HG02885 (cell line): ENCODE data around the gene FDX1.

Experiments
- ATAC-seq: cut with Tn5 transposase; IDR thresholded peaks from one replicate; pipeline ENCODE4 v1.9.1; 2021; ENCODE audit warnings: mild to moderate bottlenecking; ENCODE audit not compliant: unreplicated experiment, poor library complexity

FDX1 gene

DNA sequence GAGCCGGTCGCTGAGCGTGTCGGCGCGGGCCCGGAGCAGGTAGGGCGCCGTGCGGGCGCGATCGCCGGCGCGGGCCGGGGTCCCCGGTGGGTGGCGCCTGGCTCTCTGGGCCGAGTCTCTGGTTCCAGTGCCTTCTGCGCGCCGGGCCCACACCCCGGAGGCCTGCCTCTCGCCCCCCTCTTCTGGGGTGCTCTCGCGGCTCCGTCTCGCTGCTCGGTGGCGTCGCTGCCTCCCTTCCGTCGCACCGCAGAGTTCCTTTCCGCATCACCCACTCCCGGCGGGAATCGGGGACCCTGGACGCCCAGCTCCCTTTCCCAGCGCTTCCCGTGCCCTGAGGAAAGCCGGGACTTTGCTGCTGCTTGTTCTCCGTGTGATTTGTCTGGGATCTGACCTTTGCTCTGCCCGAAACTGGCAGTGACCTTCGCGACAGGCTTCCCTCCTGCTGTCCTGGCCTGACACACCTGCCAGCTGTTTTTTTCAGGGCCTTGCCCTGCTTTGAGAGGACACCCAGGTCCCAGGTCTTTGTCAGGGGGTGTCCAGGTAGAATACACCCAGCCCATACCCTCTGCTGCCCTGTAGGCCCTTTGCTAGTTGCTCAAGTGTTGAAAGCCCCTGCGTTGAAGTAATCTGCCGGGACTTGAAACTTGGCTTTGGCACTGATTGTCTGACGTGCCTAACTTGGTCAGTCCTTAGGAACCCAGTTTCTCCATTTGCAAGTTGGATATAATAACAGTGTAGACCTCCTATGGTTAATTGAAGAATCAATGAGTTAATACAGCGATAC lies 711 bp downstream of the FDX1 start:
- peak; percentile 45 for ATAC-seq

DNA sequence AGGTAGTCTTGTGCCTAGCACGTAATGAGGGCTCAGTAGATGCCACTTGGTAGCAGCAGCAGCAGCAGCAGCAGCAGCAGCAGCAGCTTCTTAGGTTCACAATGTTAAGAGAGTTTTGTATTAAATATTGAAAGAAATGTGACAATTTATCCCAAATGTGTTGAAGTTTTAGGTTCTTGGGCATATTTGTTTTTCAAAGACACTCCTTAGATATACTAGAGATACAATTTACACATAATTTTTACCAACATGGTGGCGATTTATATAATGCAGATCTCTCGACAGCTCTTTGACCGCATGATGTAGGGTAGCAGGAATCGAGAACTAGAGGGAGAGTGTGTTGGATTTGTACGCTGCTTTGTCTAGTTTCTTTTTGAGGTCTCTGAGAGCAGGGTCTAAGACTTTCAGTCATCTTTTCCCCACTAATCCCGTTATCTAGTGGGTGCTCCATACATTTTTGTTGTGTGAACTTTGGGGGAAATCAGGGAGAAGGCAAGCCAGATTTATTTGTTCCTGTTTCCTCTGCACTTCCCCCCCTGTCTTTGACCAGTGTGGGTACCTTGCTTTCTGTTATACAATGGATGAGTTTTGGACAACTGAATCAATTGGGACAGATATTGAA lies 1.4 kb downstream of the FDX1 start:
- peak; percentile 17 for ATAC-seq

DNA sequence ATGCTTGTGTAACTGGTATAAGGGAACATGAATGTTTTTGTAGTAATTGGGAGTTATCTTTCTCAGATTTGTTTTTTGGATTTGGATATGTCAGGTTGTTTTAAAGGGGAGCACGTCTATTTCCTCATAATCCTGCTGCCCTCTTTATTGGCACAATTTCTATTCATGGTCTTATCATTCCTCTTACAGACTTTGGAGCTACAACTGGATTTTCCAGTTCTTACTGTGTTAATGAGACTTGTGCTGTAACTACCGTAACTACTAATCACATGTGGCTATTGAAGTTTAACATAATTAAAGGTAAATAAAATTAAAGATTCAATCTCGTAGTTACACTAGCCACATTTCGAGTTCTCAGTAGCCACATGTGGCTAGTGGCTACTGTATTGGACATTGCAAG lies 1.9 kb downstream of the FDX1 start:
- ATAC-seq: no peak

DNA sequence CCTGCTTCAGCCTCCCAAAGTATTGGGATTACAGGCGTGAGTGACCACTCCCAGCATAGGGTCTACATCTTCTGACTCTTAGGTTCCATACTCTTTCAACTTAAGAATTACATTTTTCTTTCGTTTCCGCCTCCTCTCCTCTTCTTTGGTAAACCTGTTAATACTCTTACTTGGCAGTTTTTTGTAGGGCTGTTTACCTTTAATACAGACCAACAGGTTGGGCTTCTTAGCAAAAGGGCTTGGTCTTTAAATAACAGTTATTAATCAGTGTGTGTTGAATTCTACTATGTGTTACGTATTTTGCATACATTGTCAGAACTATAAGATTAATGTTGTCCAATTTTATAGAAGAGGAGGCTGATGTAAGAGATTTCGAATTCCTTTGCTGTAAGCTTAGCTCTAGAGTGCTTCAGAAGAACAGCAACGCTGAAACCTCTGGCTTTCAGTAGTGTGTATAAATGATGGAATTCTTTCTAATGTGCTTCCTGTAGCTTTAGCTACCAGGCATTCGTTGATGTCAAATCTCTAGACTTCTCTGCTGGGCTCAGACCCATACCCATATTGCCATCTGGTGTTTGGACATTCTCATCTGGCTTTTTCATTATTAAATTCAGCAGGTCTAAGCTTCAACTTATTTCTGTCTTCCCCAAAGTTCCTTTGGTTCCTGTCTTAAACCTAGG lies 3.1 kb downstream of the FDX1 start:
- ATAC-seq: no peak

DNA sequence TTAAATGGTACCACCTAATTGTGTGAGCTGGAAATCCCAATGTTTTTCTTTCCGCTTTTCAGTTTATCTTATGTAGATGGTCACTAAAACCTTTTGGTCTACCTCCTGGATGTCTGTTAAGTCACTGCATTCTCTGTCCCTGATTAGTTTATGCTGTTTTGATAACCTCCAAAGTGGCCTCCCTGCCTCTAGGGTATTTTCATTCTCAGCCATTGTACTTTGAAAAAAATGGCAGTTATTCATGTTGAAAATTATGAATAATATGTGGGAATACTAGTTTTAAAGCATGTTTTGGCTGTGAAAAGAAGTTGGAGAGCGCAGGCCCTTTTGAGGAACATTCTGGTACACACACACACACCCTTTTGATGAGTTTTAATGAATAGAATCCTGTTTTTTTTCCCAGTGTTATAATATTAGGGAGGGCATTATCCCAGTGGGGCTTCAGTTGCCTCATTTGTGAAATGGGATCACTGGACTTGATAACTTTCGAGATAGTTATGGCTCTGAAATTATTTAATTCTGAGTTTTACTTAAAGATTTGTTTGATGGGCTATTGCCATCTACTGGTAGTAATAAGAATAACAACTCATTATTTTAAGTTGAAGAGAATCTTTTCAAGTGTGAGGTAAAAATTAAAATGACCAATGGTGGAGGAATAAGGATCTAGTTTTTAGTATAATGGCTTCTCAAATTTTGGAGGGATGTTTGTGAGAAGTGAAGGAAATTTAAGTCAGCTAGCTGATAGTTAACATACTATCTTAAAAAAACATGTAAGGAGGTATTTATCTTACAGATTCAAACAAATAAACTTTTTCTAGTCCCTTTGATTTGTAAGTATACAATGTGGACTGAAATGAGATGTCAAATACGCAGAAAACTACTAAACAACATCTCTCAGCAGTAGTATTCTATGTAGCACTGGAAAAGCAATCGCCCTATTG lies 3.9 kb downstream of the FDX1 start:
- no peak for ATAC-seq

DNA sequence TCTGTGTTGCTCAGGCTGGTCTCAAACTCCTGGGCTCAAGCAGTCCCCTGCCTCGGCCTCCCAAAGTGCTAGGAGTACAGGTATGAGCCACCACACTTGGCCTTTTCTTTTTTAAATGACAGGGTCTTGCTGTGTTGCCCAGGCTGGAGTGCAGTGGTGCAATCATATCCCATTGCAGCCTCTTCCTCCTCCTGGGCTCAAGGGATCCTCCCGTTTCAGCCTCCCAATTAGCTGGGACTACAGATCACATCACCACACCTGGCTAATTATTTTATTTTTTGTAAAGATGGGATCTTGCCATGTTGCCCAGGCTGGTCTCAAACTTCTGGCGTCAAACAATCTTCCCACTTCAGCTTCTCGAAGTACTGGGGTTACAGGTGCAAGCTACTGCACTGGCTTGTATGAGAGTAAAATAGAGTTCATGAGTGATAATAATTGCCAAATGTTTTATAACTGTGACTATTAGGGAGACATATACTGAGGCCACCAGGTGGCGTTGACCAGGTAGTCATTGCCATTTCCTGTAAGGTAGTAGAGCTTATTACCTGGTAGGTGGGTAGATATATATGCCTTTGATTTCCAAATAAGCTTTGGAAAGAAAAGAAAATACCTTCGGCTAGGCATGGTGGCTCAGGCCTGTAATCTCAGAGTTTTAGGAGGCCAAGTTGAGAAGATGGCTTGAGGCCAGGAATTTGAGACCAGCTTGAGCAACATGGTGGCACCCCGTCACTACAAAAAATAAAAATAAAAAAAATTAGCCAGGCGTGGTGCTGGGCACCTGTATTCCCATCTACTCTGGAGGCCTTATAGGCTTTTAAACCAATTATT lies 5.4 kb downstream of the FDX1 start:
- no peak for ATAC-seq

DNA sequence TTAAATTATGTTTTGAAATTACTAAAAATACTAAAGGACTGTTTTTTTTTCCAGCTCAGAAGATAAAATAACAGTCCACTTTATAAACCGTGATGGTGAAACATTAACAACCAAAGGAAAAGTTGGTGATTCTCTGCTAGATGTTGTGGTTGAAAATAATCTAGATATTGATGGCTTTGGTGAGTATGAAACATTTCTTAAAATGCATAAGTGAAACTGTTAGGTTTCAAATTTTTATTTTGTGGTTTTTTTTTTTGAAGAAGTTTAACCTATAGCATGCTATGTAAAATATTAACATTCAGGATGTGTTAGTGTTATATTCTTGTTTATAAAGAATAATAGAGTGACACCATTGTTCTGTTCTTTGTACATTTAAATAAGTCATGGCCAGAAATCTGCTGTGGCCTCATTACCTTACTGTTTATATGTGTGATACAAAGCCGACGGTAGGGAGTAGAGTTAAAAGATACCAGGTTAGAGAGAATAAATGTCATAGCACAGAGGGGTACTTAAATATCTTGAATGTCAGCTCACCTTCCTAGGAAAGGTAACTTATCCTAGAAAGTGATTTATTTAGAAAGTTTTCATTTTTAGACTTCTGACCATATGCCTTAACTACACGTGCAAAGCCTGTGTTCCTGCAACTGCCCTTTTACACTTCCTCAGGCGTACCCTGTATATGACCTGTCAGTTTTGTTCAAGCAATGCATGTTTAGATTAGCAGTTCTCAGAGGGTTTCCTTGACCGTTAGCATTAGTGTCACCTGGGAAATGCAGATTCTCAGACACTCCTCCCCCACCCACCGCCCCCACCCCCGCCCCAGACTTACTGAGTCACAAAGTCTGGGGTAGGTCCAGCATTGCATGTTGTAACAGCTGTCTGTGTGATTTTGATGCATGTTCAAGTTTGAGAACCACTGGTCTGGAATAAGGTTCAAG lies 6.3 kb downstream of the FDX1 start:
- no peak for ATAC-seq

DNA sequence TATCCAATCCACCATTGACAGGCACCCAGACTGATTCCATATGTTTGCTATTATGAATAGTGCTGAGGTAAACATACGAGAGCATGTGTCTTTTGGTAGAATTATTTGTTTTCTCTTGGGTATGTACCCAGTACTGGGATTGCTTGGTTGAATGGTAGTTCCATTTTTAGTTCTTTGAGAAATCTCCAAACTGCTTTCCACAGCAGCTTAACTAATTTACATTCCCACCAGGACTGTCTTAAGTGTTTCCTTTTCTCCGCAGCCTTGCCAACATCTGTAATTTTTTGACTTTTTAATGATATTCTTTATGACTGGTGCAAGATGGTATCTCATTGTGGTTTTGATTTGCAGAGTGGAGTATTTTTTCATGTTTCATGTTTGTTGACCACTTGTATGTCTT lies 8.3 kb downstream of the FDX1 start:
- no peak for ATAC-seq

DNA sequence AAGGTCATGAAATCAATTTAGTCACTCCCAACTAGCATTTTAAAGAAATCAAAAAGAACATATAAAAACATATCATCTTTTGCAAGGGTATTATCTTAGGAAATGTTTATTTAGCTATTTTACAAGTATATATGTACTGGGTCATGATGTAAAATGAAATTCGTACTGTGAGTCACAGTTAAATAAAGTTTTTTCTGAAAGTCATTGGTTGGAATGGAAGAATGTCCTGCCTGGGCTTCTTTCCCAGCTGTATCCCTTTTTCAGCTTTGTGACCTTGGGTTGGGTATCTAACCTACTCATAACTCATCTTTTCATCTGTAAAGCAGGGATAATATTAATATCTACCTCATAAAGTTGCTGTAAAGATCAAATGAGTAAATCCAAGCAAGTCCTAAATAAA lies 15.7 kb downstream of the FDX1 start:
- no peak for ATAC-seq

DNA sequence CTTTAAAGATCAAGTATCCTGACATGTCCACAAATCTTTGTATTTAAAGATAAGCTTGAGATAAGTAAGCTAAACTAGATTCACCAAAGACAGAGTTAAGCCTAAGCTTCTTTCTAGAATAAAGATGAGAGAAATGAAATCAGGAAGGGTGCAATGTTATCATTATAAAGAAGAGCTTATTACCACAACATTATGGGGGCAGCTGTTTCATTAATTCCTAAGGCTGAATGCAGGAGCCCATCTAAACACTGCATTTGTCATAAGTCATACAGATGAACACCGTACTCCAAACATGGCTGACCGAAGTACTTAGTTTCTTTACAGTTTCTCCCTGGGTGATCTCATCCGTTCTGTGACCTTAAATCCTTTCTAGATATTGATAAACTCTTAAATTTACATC lies 16.3 kb downstream of the FDX1 start:
- ATAC-seq: no peak

DNA sequence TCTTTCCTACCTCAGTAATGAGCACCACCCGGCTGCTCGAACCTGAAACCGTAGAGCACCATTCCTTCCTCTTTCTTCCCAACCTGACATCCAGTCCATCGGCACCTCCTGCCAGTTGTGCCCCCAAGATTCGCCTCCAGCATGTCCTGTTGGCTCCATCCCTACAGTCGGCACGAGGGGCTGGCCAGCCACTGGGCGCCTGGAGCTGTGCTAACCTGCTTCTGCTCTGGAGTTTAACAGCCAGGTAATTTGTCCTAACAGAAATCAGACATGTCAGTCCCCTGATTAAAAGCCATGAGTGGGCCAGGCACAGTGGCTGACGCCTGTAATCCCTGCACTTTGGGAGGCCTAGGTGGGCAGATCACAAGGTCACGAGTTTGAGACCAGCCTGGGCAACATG lies 16.8 kb downstream of the FDX1 start:
- no peak for ATAC-seq

DNA sequence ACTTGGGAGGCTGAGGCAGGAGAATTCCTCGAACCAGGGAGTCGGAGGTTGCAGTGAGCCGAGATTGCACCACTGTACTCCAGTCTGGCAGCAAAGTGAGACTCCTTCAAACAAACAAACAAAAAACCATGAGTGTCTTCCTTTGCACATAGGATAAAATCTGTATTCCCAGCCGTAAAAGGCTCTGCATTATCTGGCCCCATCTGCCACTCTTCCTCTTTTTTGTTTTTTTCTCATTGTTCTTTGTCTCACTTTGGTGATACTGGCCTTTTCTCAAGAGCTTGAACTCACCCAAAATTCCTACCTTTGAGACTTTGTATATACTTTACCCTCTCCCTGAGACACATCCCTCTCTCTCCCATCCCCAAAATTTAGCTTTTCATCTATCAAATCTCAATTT lies 17.6 kb downstream of the FDX1 start:
- no peak for ATAC-seq

DNA sequence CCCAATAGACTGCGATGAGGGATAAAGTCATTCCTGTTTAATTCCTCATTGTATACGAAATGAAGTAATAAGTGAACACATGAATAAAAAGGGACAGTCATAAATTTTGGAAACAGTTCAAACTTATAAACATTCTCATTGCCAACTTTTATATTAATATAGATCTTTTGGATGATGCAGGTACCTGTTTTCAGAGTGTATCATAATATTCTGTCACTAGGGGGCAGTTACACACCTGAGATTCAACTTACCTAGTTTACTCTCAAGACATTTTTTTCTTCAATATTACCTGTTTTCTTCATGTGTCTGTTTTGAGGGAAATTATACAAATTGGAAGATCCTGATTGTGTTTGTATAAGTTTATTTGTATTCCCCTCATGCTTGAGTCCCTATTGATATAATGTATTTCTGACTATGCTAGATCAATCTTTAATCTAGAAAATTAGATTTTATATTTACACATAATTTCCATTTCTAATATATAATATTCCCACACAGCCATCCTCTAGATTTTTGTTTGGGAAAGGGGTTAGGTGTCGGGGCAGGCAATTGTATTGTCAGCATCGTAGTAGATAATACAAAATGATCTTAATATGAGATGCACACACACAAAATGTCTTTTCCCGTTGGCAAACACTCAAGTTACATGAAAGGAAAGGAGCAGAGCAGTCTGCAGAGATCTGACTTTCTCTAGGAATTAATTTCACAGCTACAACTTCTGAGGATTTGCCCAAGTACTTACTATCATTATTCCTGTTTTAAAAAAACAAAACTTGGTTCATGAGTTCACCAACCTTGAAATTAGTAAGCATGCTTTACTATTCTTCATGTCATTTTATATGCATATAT lies 18.4 kb downstream of the FDX1 start:
- peak; percentile 39 for ATAC-seq

DNA sequence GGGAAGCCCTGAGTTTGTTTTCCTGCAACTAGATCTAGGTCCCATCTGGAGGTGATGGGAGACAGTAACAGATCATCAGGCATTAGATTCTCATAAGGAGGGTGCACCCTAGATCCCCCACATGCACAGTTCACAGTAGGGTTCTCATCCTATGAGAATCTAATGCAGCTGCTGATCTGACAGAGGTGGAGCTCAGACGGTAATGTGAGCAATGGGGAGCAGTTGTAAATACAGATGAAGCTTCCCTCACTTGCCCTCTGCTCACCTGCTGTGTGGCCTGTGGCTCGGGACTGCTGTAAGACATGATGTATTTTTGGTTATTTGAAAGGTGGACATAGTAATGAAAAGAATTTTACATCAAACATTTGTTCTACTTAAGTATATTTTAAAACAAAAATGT lies 20.5 kb downstream of the FDX1 start:
- ATAC-seq: no peak

DNA sequence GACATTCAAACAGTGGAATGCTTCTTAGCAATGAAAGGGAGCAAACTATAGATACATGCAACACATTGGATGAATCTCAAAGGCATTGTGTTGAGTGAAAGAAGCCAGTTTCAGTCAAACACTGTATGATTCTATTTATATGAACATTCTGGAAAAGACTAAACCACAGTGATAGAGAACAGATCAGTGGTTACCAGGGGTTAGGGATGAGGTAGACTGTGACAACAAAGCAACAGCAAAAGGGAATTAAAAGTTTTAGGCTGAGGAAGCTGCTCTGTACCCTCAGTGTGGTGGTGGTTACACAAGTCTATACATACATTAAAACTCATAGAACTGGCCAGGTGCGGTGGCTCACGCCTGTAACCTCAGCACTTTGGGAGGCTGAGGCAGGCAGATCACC lies 23.0 kb downstream of the FDX1 start:
- ATAC-seq: no peak

DNA sequence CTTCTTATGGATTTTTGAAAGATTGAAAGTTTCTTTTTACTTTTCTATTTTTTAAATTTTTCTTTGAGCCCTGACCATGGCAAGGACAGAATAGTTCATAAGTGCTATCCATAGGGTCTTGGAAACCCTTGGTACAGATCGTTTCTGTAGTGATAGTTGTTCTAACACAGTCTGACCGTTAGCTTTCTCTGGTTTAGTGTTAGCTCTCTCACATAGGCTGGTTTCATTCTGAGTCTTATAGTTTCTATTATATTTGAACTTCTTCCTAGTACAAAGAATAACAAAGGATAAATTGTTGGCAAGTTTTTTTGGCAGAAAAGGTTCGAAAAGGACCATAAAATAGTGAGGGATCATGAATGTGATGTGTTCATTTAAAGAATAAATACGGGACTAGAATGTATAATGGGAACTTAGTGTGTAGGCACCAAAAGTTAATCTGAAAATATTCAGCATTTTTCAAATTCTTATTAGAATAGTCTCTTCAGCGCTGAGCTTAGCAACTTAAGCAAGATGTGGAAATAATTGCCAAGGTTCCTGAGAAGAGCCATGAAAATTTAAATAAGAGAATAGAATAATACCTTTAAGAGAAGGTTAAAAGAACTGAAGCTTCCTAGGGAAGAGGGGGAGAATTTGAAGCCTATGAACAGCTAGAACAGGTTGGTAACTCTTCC lies 24.1 kb downstream of the FDX1 start:
- ATAC-seq: peak; percentile 91

DNA sequence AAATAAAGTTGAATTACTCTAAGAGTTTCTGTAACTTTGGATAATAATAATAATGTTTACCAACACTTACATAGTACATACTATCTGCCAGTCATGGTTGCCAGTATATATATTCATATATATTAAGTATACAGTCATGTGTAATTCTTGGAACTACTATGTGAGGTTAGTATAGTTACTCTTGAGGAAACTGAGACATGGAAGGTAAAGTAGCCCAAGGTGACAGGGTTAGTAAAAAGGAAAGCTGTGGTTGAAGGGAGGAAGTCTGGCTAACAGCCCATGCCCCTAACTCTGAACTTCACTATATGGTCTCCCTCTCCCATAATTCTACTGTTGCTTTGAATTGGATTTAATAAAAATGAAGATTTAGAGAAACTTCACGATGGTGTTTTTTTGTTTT lies 24.9 kb downstream of the FDX1 start:
- ATAC-seq: peak; percentile 69
